H4 (cell line): Measurements from ENCODE around the gene CAMSAP3. TPM values are rescaled to one million over a fixed set of nuclear protein-coding genes. Genes with fewer than 3 reads are reported as not detected.

Source experiments
- DNase-seq: peaks from one replicate; pipeline ENCODE4 v3.0.0-alpha.2; 2015; ENCODE audit warnings: low spot score
- total RNA-seq: library from RNA; depleted of rRNA; stranded (reverse); fragments of >200 nt; shearing (Covaris generic); gene quantifications from 2 replicates; pipeline ENCODE4 v1.2.3, GENCODE V29; 2014

The CAMSAP3 gene
- total RNA-seq, 1 experiment from 2014 or later, result 0.31 TPM

GRCh38 chr19:7578127-7578526 is 17.5 kb upstream of the CAMSAP3 start:
- no peak for DNase-seq

GRCh38 chr19:7579182-7579581 is 16.5 kb upstream of the CAMSAP3 start:
- no peak for DNase-seq

GRCh38 chr19:7582446-7582845 is 13.2 kb upstream of the CAMSAP3 start:
- no peak for DNase-seq

GRCh38 chr19:7589822-7590221 is 5.8 kb upstream of the CAMSAP3 start:
- DNase-seq, result no peak

- no peak for DNase-seq
These were observed 5.4 kb upstream of the CAMSAP3 start for GRCh38 chr19:7590256-7590655.

GRCh38 chr19:7596211-7596937 is 711 bp downstream of the CAMSAP3 start:
- DNase-seq, result no peak

GRCh38 chr19:7597689-7598088 is 2.0 kb downstream of the CAMSAP3 start:
- peak; percentile 6 for DNase-seq

GRCh38 chr19:7598180-7598579 is 2.5 kb downstream of the CAMSAP3 start:
- no peak for DNase-seq

- no peak for DNase-seq
These were observed 5.1 kb downstream of the CAMSAP3 start for GRCh38 chr19:7600721-7601120.

- DNase-seq, result no peak
These were observed 6.7 kb downstream of the CAMSAP3 start for GRCh38 chr19:7602240-7602934.

GRCh38 chr19:7602935-7603497 is 7.4 kb downstream of the CAMSAP3 start:
- DNase-seq, result no peak

- no peak for DNase-seq
These were observed 8.3 kb downstream of the CAMSAP3 start for GRCh38 chr19:7603919-7604318.

GRCh38 chr19:7605490-7606222 is 10.0 kb downstream of the CAMSAP3 start:
- DNase-seq, result peak; percentile 46

GRCh38 chr19:7606289-7606688 is 10.6 kb downstream of the CAMSAP3 start:
- DNase-seq, result no peak

- no peak for DNase-seq
These were observed 11.7 kb downstream of the CAMSAP3 start for GRCh38 chr19:7607212-7607873.

GRCh38 chr19:7607874-7608560 is 12.4 kb downstream of the CAMSAP3 start:
- no peak for DNase-seq

- no peak for DNase-seq
These were observed 15.0 kb downstream of the CAMSAP3 start for GRCh38 chr19:7610491-7611240.

- DNase-seq, result no peak
These were observed 16.0 kb downstream of the CAMSAP3 start for GRCh38 chr19:7611541-7612279.
